ENCODE measurements around the gene SPOCD1.

Gene SPOCD1

GRCh38 chr1:31804098-31804497 is 11.7 kb downstream of the SPOCD1 start:
- H3K27ac ChIP-seq = no peak overlapping the region
- TF ChIP-seq CTCF (IDR thresholded peaks at IDR 0.05) = no peak
- H3K27me3 ChIP-seq = no peaks in the 10 kb centered on the region
- no peak overlapping the region for H3K4me3 ChIP-seq (ENCODE audit: low read depth in 1 of 2, low read length in 1 of 2)
- no peaks in the 10 kb centered on the region for H3K36me3 ChIP-seq
- no peaks in the 10 kb centered on the region for H3K9me3 ChIP-seq
- H3K4me1 ChIP-seq (ENCODE audit: control insufficient read depth in 1 of 2, insufficient read depth in 1 of 2, low read depth in 1 of 2, low read length in 1 of 2) = peaks cover 0 to 8% of the 10 kb centered on the region in 2 experiments

GRCh38 chr1:31803610-31804009 is 12.2 kb downstream of the SPOCD1 start:
- Histone ChIP-seq H3K9me3 (no peaks in the 10 kb centered on the region), H3K27me3 (no peaks in the 10 kb centered on the region), H3K4me3 (ENCODE audit: low read depth in 1 of 2, low read length in 1 of 2) (no peak overlapping the region), H3K4me1 (ENCODE audit: control insufficient read depth in 1 of 2, insufficient read depth in 1 of 2, low read depth in 1 of 2, low read length in 1 of 2) (peaks cover 0 to 8% of the 10 kb centered on the region in 2 experiments), H3K36me3 (no peaks in the 10 kb centered on the region), H3K27ac (no peak overlapping the region)
- no peak for TF ChIP-seq CTCF (IDR thresholded peaks at IDR 0.05)

- Histone ChIP-seq H3K4me1 (ENCODE audit: control insufficient read depth in 1 of 2, insufficient read depth in 1 of 2, low read depth in 1 of 2, low read length in 1 of 2) (peaks cover 0 to 8% of the 10 kb centered on the region in 2 experiments), H3K36me3 (no peaks in the 10 kb centered on the region), H3K4me3 (ENCODE audit: low read depth in 1 of 2, low read length in 1 of 2) (no peak overlapping the region), H3K27ac (no peak overlapping the region), H3K27me3 (peaks cover 5% of the 10 kb centered on the region), H3K9me3 (no peaks in the 10 kb centered on the region)
- no peak for TF ChIP-seq CTCF (IDR thresholded peaks at IDR 0.05)
These were observed 13.4 kb downstream of the SPOCD1 start for GRCh38 chr1:31802190-31803150.

- H3K4me1 ChIP-seq (ENCODE audit: control insufficient read depth in 1 of 2, insufficient read depth in 1 of 2, low read depth in 1 of 2, low read length in 1 of 2) = peaks cover 0 to 8% of the 10 kb centered on the region in 2 experiments
These were observed 14.4 kb downstream of the SPOCD1 start for GRCh38 chr1:31801458-31801857.

GRCh38 chr1:31800674-31800967 is 15.2 kb downstream of the SPOCD1 start:
- no peaks in the 10 kb centered on the region for H3K9me3 ChIP-seq
- no peak for TF ChIP-seq CTCF (IDR thresholded peaks at IDR 0.05)
- H3K4me1 ChIP-seq (ENCODE audit: control insufficient read depth in 1 of 2, insufficient read depth in 1 of 2, low read depth in 1 of 2, low read length in 1 of 2) = peaks cover 0 to 8% of the 10 kb centered on the region in 2 experiments
- no peak overlapping the region for H3K4me3 ChIP-seq (ENCODE audit: low read depth in 1 of 2, low read length in 1 of 2)
- peaks cover 5% of the 10 kb centered on the region for H3K27me3 ChIP-seq
- no peak overlapping the region for H3K27ac ChIP-seq
- H3K36me3 ChIP-seq = no peaks in the 10 kb centered on the region

More at GRCh38 chr1:31801458-31801857, 14.4 kb downstream of the SPOCD1 start:
- Histone ChIP-seq H3K27ac (no peak overlapping the region), H3K9me3 (no peaks in the 10 kb centered on the region), H3K36me3 (no peaks in the 10 kb centered on the region), H3K4me3 (ENCODE audit: low read depth in 1 of 2, low read length in 1 of 2) (no peak overlapping the region), H3K27me3 (peaks cover 5% of the 10 kb centered on the region)
- TF ChIP-seq CTCF (IDR thresholded peaks at IDR 0.05) = no peak

All from neutrophil (primary cell).